ENCODE measurements around the gene SOX13. TPM values are rescaled to one million over a fixed set of nuclear protein-coding genes. Genes with fewer than 3 reads are reported as not detected.

The SOX13 gene
- total RNA-seq, 4 donors from 2014 or later = 13.3 to 25.6 (median 21.7) TPM

Other genes starting within 250 kb of the SOX13 start
- 10 to 100 TPM; 19.0 to 45.7 (median 35.1) TPM for gene SNRPE, start 211.5 kb upstream of the SOX13 start, total RNA-seq
- gene ETNK2, start 78.9 kb downstream of the SOX13 start, total RNA-seq = 10 to 100 TPM in 1 of 4 donors, 1 to 10 TPM in 3; 5.6 to 15.3 (median 6.8) TPM
- not detected for gene REN, start 93.2 kb downstream of the SOX13 start, total RNA-seq
- not detected for gene KISS1, start 123.4 kb downstream of the SOX13 start, total RNA-seq
- gene GOLT1A, start 140.9 kb downstream of the SOX13 start, total RNA-seq = under 1 TPM in 2 of 4 donors, not detected in 2; 0.39 to 0.83 TPM

Measured in esophagus muscularis mucosa (tissue), 4 donors.